IMR-90 (cell line): ENCODE data around the gene WNK1. TPM values are rescaled to one million over a fixed set of nuclear protein-coding genes. Genes with fewer than 3 reads are reported as not detected.
"Not testable (repeated sequence)": the region's sequence is repeated elsewhere in the genome, so short reads cannot be mapped to it uniquely, and the experiment has no call there.

Source experiments
- ATAC-seq: fragments of 200-7000 bp; cut with Tn5 transposase; 2 replicates; pipeline ENCODE4 v1.9.1; 2020; ENCODE audit warnings: low read depth, mild to moderate bottlenecking, moderate library complexity
- BruUV-seq: library from RNA; stranded (reverse); fragments of 400-500 nt; replicated peaks from 2 replicates; lab custom pipeline; 2021; lab: Mats Ljungman, UMichigan
- CTCF ChIA-PET: fragments of 300-600 bp; formaldehyde crosslinking; extraction: SDS; loops from one replicate; lab custom pipeline; 2021; ENCODE audit warnings: antibody characterized with exemption; lab: Yijun Ruan, JAX
- POLR2A ChIA-PET: fragments of 300-600 bp; sonication (Branson Sonifier 250); formaldehyde crosslinking; loops from one replicate; lab custom pipeline; 2022; ENCODE audit warnings: antibody characterized with exemption; ENCODE audit not compliant: unreplicated experiment; lab: Charles Lee
- DNase-seq: peaks from one replicate; pipeline ENCODE4 v3.0.0; 2013
- H2AFZ ChIP-seq: replicated peaks from 2 replicates; pipeline ENCODE3; 2013; ENCODE audit warnings: low read length, mild to moderate bottlenecking; ENCODE audit not compliant: poor library complexity
- H2AK5ac ChIP-seq: 2 replicates; pipeline ENCODE4 v1.6.1; 2013; ENCODE audit warnings: low read depth, low read length, inconsistent platforms
- H2AK9ac ChIP-seq: replicated peaks from 2 replicates; pipeline ENCODE3; 2013; ENCODE audit warnings: mild to moderate bottlenecking, low read depth, low read length, moderate library complexity; ENCODE audit not compliant: poor library complexity
- H2BK120ac ChIP-seq: 2 replicates; pipeline ENCODE4 v1.6.1; 2013; ENCODE audit warnings: low read depth, low read length, inconsistent platforms
- H2BK15ac ChIP-seq: 3 replicates; pipeline ENCODE4 v1.6.1; 2013; ENCODE audit warnings: low read depth, low read length, inconsistent platforms
- H2BK20ac ChIP-seq: 2 replicates; pipeline ENCODE4 v1.6.1; 2013; ENCODE audit warnings: low read depth, mild to moderate bottlenecking, inconsistent platforms, low read length, moderate library complexity
- H2BK5ac ChIP-seq: 2 replicates; pipeline ENCODE4 v1.6.1; 2013; ENCODE audit warnings: mild to moderate bottlenecking, low read depth, low read length, inconsistent platforms; ENCODE audit not compliant: poor library complexity, severe bottlenecking
- H3K14ac ChIP-seq: replicated peaks from 2 replicates; pipeline ENCODE4 v1.6.1; 2013; ENCODE audit warnings: low read depth, low read length, inconsistent platforms
- H3K18ac ChIP-seq: 2 replicates; pipeline ENCODE4 v1.6.1; 2013; ENCODE audit warnings: low read depth, low read length, control low read depth
- H3K23ac ChIP-seq: 2 replicates; pipeline ENCODE4 v1.6.1; 2013; ENCODE audit warnings: low read depth, low read length, inconsistent platforms
- H3K27ac ChIP-seq: 2 replicates; pipeline ENCODE4 v1.5.1; 2013; ENCODE audit warnings: mild to moderate bottlenecking, control low read depth, low read length; ENCODE audit not compliant: insufficient read depth
- H3K27me3 ChIP-seq: 2 replicates; pipeline ENCODE4 v1.6.1; 2013; ENCODE audit warnings: low read length; ENCODE audit not compliant: control insufficient read depth, insufficient read depth
- H3K36me3 ChIP-seq: 2 replicates; pipeline ENCODE4 v1.6.1; 2013; ENCODE audit warnings: low read length, mixed read lengths; ENCODE audit not compliant: control insufficient read depth, insufficient read depth
- H3K4ac ChIP-seq: 2 replicates; pipeline ENCODE4 v1.6.1; 2013; ENCODE audit warnings: low read depth, low read length, inconsistent platforms
- H3K4me1 ChIP-seq: 2 replicates; pipeline ENCODE4 v1.6.1; 2013; ENCODE audit warnings: low read length, mixed read lengths; ENCODE audit not compliant: control insufficient read depth, insufficient read depth
- H3K4me2 ChIP-seq: 2 replicates; pipeline ENCODE4 v1.6.1; 2013; ENCODE audit warnings: low read depth, mild to moderate bottlenecking, control low read depth, low read length, moderate library complexity
- H3K4me3 ChIP-seq: 2 replicates; pipeline ENCODE4 v1.5.1; 2013; ENCODE audit warnings: low read depth, mild to moderate bottlenecking, control low read depth, low read length, moderate library complexity; ENCODE audit not compliant: insufficient read depth
- H3K56ac ChIP-seq: 2 replicates; pipeline ENCODE4 v1.6.1; 2013; ENCODE audit warnings: low read length, inconsistent platforms; ENCODE audit not compliant: insufficient read depth; ENCODE audit errors: extremely low read depth
- H3K79me1 ChIP-seq, 2 experiments: 2 replicates each; pipeline ENCODE4 v1.6.1; 2013; ENCODE audit warnings: low read length in 2 of 2, inconsistent platforms in 1 of 2, low read depth in 1 of 2
- H3K9ac ChIP-seq: 2 replicates; pipeline ENCODE4 v1.6.1; 2013; ENCODE audit warnings: low read depth, low read length, control low read depth
- H3K9me1 ChIP-seq: 2 replicates; pipeline ENCODE4 v1.6.1; 2013; ENCODE audit warnings: low read length, inconsistent platforms; ENCODE audit not compliant: insufficient read depth
- H3K9me3 ChIP-seq: 2 replicates; pipeline ENCODE4 v1.6.1; 2013; ENCODE audit warnings: low read length; ENCODE audit not compliant: control insufficient read depth, insufficient read depth
- H4K20me1 ChIP-seq: 2 replicates; pipeline ENCODE4 v1.6.1; 2013; ENCODE audit warnings: low read length, inconsistent platforms; ENCODE audit not compliant: insufficient read depth
- H4K5ac ChIP-seq: 2 replicates; pipeline ENCODE4 v1.6.1; 2013; ENCODE audit warnings: mild to moderate bottlenecking, low read depth, low read length, control low read depth
- H4K8ac ChIP-seq, 2 experiments: 2 replicates each; pipeline ENCODE4 v1.6.1; 2013; ENCODE audit warnings: low read depth in 2 of 2, low read length in 2 of 2, control low read depth in 1 of 2, inconsistent platforms in 1 of 2
- H4K91ac ChIP-seq: 2 replicates; pipeline ENCODE4 v1.6.1; 2013; ENCODE audit warnings: low read depth, low read length, inconsistent platforms; ENCODE audit not compliant: insufficient read depth
- CEBPB ChIP-seq: IDR thresholded peaks from 2 replicates; pipeline ENCODE4 v1.6.1; 2012; ENCODE audit warnings: low read depth, low read length, improper control_type of control experiment
- FOS ChIP-seq: fragments of 150-350 bp; IDR thresholded peaks from 2 replicates; pipeline ENCODE4 v1.6.1; 2016; ENCODE audit warnings: low read depth, low read length
- MXI1 ChIP-seq: IDR thresholded peaks from 2 replicates; pipeline ENCODE4 v1.6.1; 2012; ENCODE audit warnings: low read depth, mild to moderate bottlenecking, low read length, moderate library complexity, borderline replicate concordance
- WGBS, 2 experiments: methylation state at CpG; one replicate each; pipeline versions ENCODE4 v1.1.5 to v1.1.7; 2013; ENCODE audit warnings: missing lambda C conversion rate in 2 of 2; ENCODE audit not compliant: insufficient read length in 1 of 2; ENCODE audit errors: extremely low coverage in 2 of 2; 5-methylcytosine and 5-hydroxymethylcytosine counted together
- dilution Hi-C: fragments of 300-500 bp; cut with HindIII; formaldehyde crosslinking; loops from one replicate; pipeline ENCODE4 v1.14.3; 2018; ENCODE audit warnings: low sequenced_read_pairs; ENCODE audit not compliant: unreplicated experiment
- in situ Hi-C: fragments of 300-500 bp; cut with MboI; formaldehyde crosslinking; loops from 3 replicates; pipeline ENCODE4 v1.14.3; 2019; ENCODE audit warnings: low sequenced_read_pairs, inconsistent platforms, mixed read lengths
- intact Hi-C: fragments of 100-400 bp; cut with micrococcal nuclease; formaldehyde crosslinking; loops from 2 replicates; pipeline ENCODE4 v1.10.0; 2022
- polyA plus RNA-seq, 3 experiments: library from polyadenylated mRNA; depleted of rRNA; stranded (reverse); fragments of >200 nt; gene quantifications; 2 replicates each; pipeline ENCODE4 v1.2.3, GENCODE V29; 2012; ENCODE audit warnings: low replicate concordance in 1 of 3
- total RNA-seq: library from RNA; depleted of rRNA; stranded (reverse); fragments of >200 nt; gene quantifications from 2 replicates; pipeline ENCODE4 v1.2.3, GENCODE V29; 2012

WNK1 gene
- total and polyA plus RNA-seq, 2 of the 4 experiments (the other 2 are of a cell fraction) = 36.9 to 42.8 TPM

DNA sequence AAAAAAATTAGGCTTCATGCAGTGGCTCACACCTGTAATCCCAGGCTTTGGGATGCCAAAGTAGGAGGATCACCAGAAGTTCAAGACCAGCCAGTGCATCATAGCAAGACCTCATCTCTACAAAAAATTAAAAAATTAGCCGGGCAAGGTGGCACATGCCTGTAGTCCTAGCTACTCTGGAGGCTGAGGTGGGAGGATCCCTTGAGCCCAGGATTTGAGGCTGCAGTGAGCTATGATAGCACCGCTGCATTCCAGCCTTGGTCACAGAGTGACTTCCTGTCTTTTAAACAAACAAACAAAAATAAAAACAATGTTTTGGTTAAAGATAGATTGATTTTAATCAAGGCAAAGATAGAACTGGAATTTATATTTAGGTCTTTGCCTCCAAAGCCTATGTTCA is 60.6 kb downstream of the WNK1 start:
- DNase-seq (no peak), ATAC-seq (no peak)
- Histone ChIP-seq H4K20me1 (peaks cover 28% of the 10 kb centered on the region; the same call in 1 of the 2 replicates), H4K8ac (no peak overlapping the region), H3K27me3 (no peaks in the 10 kb centered on the region), H3K79me1 (peaks cover 23 to 65% of the 10 kb centered on the region in 2 experiments), H3K36me3 (peaks cover 3% of the 10 kb centered on the region), H3K23ac (no peak overlapping the region), H4K91ac (no peak overlapping the region), H4K5ac (no peak overlapping the region), H3K56ac (no peak overlapping the region), H3K4me2 (no peak overlapping the region), H3K9me3 (no peaks in the 10 kb centered on the region), H3K18ac (no peak overlapping the region), H2BK120ac (no peak overlapping the region), H3K4me3 (no peak overlapping the region), H2BK15ac (no peak overlapping the region), H3K4me1 (peaks cover 2% of the 10 kb centered on the region), H2BK20ac (no peak overlapping the region), H3K4ac (no peak overlapping the region), H2AK5ac (no peak overlapping the region), H2AK9ac (no peak overlapping the region), H2AFZ (no peak overlapping the region), H3K9ac (no peak overlapping the region), H3K27ac (no peak overlapping the region), H2BK5ac (no peak overlapping the region), H3K9me1 (no peaks in the 10 kb centered on the region), H3K14ac (no peak overlapping the region)
- intact Hi-C loops = loop anchor here (5.0 kb wide), 2 partner anchors 36 to 56 kb away; no protein-coding TSS in a partner anchor
- in situ Hi-C loops = loop anchor here (5.0 kb wide), 1 partner anchor 241 kb away; no protein-coding TSS in a partner anchor
- TF ChIP-seq CEBPB (no peak), MXI1 (no peak), FOS (no peak)
- BruUV-seq = no TSS peak
- WGBS, 2 experiments = no CpG with 5 or more reads among the region's 2 CpGs
- dilution Hi-C loops = no loop called here
- CTCF ChIA-PET = no interaction called here
- POLR2A ChIA-PET = no interaction called here

DNA sequence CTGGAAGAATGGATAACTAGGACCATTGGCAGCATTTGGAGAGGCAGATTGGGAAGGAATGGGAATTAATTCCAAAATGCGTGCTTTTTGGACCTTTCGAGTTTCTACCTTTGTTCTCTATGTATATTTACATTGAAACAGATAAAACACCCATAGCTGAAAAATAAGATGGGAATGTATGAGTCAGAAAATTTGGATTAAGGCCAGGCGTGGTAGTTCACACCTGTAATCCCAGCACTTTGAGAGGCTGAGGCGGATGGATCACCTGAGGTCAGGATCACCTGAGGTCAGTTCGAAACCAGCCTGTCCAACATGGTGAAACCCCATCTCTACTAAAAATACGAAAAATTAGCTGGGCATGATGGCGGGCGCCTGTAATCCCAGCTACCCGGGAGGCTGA is 65.1 kb downstream of the WNK1 start:
- H3K4ac ChIP-seq, H3K18ac ChIP-seq, H4K8ac ChIP-seq, H3K9me1 ChIP-seq, dilution Hi-C loops, H3K27me3 ChIP-seq, BruUV-seq, H2AK9ac ChIP-seq, H3K14ac ChIP-seq, H2BK15ac ChIP-seq, H2BK20ac ChIP-seq, H3K27ac ChIP-seq, POLR2A ChIA-PET, H3K9ac ChIP-seq, H2BK5ac ChIP-seq, in situ Hi-C loops, H3K56ac ChIP-seq, H3K4me1 ChIP-seq, H3K9me3 ChIP-seq, H3K36me3 ChIP-seq, H3K23ac ChIP-seq, ATAC-seq, H3K4me2 ChIP-seq, H2AFZ ChIP-seq, H4K5ac ChIP-seq, H4K91ac ChIP-seq, DNase-seq, H3K4me3 ChIP-seq, H2BK120ac ChIP-seq, H2AK5ac ChIP-seq: not testable (repeated sequence)
- 95% methylated on average over 3 of the region's 9 CpGs; no CpG with 5 or more reads in 1 of the 2 experiments for WGBS, 2 experiments
- peaks cover 21 to 67% of the 10 kb centered on the region in 2 experiments for H3K79me1 ChIP-seq
- CTCF ChIA-PET = interaction anchor here (0.6 kb wide), 1 partner anchor 273 kb away, joined by 3 read pairs; no protein-coding TSS in a partner anchor
- peaks cover 28% of the 10 kb centered on the region; the same call in 1 of the 2 replicates for H4K20me1 ChIP-seq
- intact Hi-C loops = loop anchor here (5.0 kb wide), 1 partner anchor 275 kb away; no protein-coding TSS in a partner anchor
